C4-2B (cell line): Measurements from ENCODE around the gene DCXR.

Experiments used
- ZFX ChIP-seq: fragments of 450-650 bp; IDR thresholded peaks from 2 replicates; pipeline ENCODE4 v1.6.1; 2017
- TF ChIP-seq, protein P1 (sequence below): fragments of 450-650 bp; conservative IDR thresholded peaks from 2 replicates; pipeline ENCODE4 v1.5.1; 2017; ENCODE audit warnings: mild to moderate bottlenecking

DNA sequence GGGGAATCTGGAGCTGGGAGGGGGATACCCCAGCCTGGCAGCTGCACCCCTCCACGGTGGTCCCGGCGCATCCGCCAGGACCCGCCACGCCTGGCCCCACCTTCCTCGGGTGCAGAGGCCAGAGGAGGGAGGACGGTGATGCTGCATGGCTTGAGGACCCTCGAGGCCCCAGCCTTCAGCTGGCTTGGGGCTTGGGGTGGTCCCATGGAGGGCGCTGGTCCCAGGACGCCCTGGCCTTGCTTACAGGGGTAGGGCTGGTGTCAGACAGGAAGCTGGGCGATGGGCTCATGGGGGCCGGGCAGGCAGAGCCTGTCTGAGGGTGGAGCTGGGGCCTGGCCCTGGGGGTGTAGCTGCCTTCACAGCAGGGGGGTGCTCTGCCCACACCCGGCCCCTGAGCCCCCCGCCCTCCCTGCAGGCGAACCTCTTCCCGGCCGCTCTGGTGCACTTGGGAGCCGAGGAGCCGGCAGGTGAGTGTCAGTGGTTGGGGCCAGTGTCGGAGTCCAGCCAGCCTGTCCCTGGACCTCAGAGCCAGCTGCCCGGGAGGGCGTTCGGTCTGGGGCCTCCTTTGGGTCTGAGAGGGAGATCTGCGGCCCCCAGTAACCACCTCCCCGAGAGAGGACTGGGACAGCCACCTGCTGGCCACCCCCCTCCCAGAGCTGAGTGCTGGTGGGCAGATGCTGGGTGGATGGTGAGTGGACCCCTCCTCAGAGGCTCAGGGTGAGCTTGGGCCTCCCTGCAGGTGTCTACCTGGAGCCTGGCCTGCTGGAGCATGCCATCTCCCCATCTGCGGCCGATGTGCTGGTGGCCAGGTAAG lies 21.2 kb downstream of the DCXR start:
- TF ChIP-seq, protein P1, sequence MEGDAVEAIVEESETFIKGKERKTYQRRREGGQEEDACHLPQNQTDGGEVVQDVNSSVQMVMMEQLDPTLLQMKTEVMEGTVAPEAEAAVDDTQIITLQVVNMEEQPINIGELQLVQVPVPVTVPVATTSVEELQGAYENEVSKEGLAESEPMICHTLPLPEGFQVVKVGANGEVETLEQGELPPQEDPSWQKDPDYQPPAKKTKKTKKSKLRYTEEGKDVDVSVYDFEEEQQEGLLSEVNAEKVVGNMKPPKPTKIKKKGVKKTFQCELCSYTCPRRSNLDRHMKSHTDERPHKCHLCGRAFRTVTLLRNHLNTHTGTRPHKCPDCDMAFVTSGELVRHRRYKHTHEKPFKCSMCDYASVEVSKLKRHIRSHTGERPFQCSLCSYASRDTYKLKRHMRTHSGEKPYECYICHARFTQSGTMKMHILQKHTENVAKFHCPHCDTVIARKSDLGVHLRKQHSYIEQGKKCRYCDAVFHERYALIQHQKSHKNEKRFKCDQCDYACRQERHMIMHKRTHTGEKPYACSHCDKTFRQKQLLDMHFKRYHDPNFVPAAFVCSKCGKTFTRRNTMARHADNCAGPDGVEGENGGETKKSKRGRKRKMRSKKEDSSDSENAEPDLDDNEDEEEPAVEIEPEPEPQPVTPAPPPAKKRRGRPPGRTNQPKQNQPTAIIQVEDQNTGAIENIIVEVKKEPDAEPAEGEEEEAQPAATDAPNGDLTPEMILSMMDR, result no peak
- TF ChIP-seq ZFX, result no peak
